ENCODE measurements around the gene VSIG10L2.

- TF ChIP-seq CTCF (IDR thresholded peaks at IDR 0.05 in 2 of 3, conservative IDR thresholded peaks at IDR 0.05 in 1 of 3; ENCODE audit: borderline replicate concordance in 1 of 3, insufficient read depth in 1 of 3, low read depth in 2 of 3, low read length in 2 of 3), result no peak
- no peak for TF ChIP-seq POLR2AphosphoS5 (IDR thresholded peaks at IDR 0.05; ENCODE audit: low read depth, low read length)
- TF ChIP-seq TCF7L2 (IDR thresholded peaks at IDR 0.05; ENCODE audit: borderline replicate concordance, extremely low read depth, insufficient read depth, insufficient read length), result no peak
- TF ChIP-seq FOSL1 (IDR thresholded peaks at IDR 0.05; ENCODE audit: low read depth), result no peak
- TF ChIP-seq POLR2A (IDR thresholded peaks at IDR 0.05; ENCODE audit: borderline replicate concordance, extremely low read depth, insufficient read depth, insufficient read length), result no peak
- no peak for TF ChIP-seq EZH2 (IDR thresholded peaks at IDR 0.05)
Observed at GRCh38 chr11:125960771-125961170, 14.9 kb downstream of the VSIG10L2 start.
